ENCODE data around the gene ARMC9.
"Not testable (repeated sequence)": the region's sequence is repeated elsewhere in the genome, so short reads cannot be mapped to it uniquely, and the experiment has no call there.

DNA sequence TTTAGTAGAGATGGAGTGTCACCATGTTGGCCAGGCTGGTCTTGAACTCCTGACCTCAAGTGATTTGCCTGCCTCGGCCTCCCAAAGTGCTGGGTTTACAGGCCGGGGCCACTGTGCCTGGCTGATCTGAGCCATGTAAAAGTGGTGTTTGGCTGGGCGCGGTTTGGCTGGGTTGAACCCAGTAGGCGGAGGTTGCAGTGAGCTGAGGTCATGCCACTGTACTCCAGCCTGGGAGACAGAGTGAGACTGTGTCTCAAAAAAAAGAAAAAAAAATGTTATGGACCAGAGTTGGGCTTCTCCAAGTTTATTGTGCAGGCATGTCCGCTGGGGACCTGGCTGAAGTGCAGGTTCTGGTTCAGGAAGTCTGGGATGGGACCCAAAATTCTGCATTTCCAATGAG is 54.9 kb downstream of the ARMC9 start:
- not testable (repeated sequence) for TF ChIP-seq EZH2phosphoT487 (IDR thresholded peaks at IDR 0.05; ENCODE audit: insufficient read depth, low read depth); EZH2 (IDR thresholded peaks at IDR 0.05; ENCODE audit: insufficient read depth, poor library complexity, severe bottlenecking)
